K562 (cell line): Measurements from ENCODE around the gene FOSL1. TPM values are rescaled to one million over a fixed set of nuclear protein-coding genes. Genes with fewer than 3 reads are reported as not detected.

Experiments used
- CTCFL ChIP-seq: IDR thresholded peaks from 2 replicates; pipeline ENCODE4 v1.6.1; 2011; ENCODE audit warnings: borderline replicate concordance, low read depth, mild to moderate bottlenecking, moderate library complexity, low read length; ENCODE audit not compliant: insufficient read depth, poor library complexity, severe bottlenecking
- ERF ChIP-seq: fragments of 450-650 bp; formaldehyde crosslinking; IDR thresholded peaks from 2 replicates; pipeline ENCODE4 v1.4.0; 2020; ENCODE audit warnings: mild to moderate bottlenecking, mixed read lengths
- FOXM1 ChIP-seq, 2 experiments: fragments of 450-650 bp in 1 of 2; sonication (generic) in 1 of 2; formaldehyde crosslinking in 1 of 2; IDR thresholded peaks; 2 replicates each; pipeline versions ENCODE4 v1.6.1 to v1.9.0; 2017 to 2022; ENCODE audit warnings: low read depth in 2 of 2, mild to moderate bottlenecking in 2 of 2, missing genetic modification reagents in 1 of 2, moderate library complexity in 1 of 2
- HCFC1 ChIP-seq: IDR thresholded peaks from 2 replicates; pipeline ENCODE4 v1.6.1; 2012; ENCODE audit warnings: low read depth, low read length, improper control_type of control experiment
- KDM1A ChIP-seq, 2 experiments: fragments of 450-650 bp; IDR thresholded peaks; 2 replicates each; pipeline ENCODE4 v1.6.1; 2016; ENCODE audit warnings: mild to moderate bottlenecking in 2 of 2
- MAZ ChIP-seq, 2 experiments: fragments of 450-650 bp in 1 of 2; sonication (generic) in 1 of 2; formaldehyde crosslinking; IDR thresholded peaks in 1 of 2; conservative IDR thresholded peaks in 1 of 2; 2 replicates each; pipeline versions ENCODE4 v1.4.0 to v1.5.0; 2020; ENCODE audit warnings: mild to moderate bottlenecking in 1 of 2, missing genetic modification reagents in 1 of 2
- MECOM ChIP-seq: fragments of 250-450 bp; sonication (Bioruptor Pico); IDR thresholded peaks from 2 replicates; pipeline ENCODE4 v1.8.0; 2022; ENCODE audit warnings: inconsistent platforms
- NR2C2 ChIP-seq, 2 experiments: fragments of 200-800 bp in 1 of 2; sonication (Bioruptor generic) in 1 of 2; sonication (generic) in 1 of 2; formaldehyde crosslinking in 1 of 2; IDR thresholded peaks; 2 replicates each; pipeline versions ENCODE4 v1.6.1 to v1.8.0; 2016 to 2022; ENCODE audit warnings: mild to moderate bottlenecking in 1 of 2, missing compliant biosample characterization in 1 of 2, missing genetic modification characterization in 1 of 2, missing genetic modification reagents in 1 of 2
- POLR2A ChIP-seq: fragments of 450-650 bp; conservative IDR thresholded peaks from 2 replicates; pipeline ENCODE4 v1.6.1; 2016
- SOX6 ChIP-seq: fragments of 450-650 bp; IDR thresholded peaks from 2 replicates; pipeline ENCODE4 v1.6.1; 2014; ENCODE audit warnings: mild to moderate bottlenecking
- SREBF2 ChIP-seq: sonication (generic); formaldehyde crosslinking; IDR thresholded peaks from 2 replicates; pipeline ENCODE4 v1.4.0; 2020; ENCODE audit warnings: mild to moderate bottlenecking, missing genetic modification reagents
- ZNF175 ChIP-seq: fragments of 200-800 bp; sonication (Bioruptor generic); IDR thresholded peaks from 2 replicates; pipeline ENCODE4 v1.6.1; 2016; ENCODE audit warnings: low read depth, mild to moderate bottlenecking, missing genetic modification characterization, missing compliant biosample characterization
- ZNF197 ChIP-seq: fragments of 200-800 bp; sonication (Bioruptor generic); IDR thresholded peaks from 2 replicates; pipeline ENCODE4 v1.6.1; 2016; ENCODE audit warnings: low read depth, missing genetic modification characterization, missing compliant biosample characterization
- ZNF408 ChIP-seq: fragments of 250-450 bp; sonication (Bioruptor Pico); IDR thresholded peaks from 2 replicates; pipeline ENCODE4 v1.4.0; 2020; ENCODE audit warnings: low read depth, mild to moderate bottlenecking, moderate library complexity
- ZNF644 ChIP-seq: fragments of 200-800 bp; sonication (Bioruptor generic); IDR thresholded peaks from 2 replicates; pipeline ENCODE4 v1.6.1; 2016; ENCODE audit warnings: low read depth, missing genetic modification characterization, missing compliant biosample characterization
- polyA plus RNA-seq, 8 experiments: library from polyadenylated mRNA; depleted of rRNA in 4 of 8; stranded (reverse) in 5 of 8; unstranded in 3 of 8; fragments of >200 nt; fragmentation: Nextera tagmentation in 2 of 8; fragmentation: Illumina TruSeq in 1 of 8; extraction: Ambion mirVana in 2 of 8; extraction: Trizol in 1 of 8; gene quantifications; 2 replicates each; pipeline versions ENCODE4 v1.2.1 to v1.2.3, GENCODE V29; 2011 to 2014; ENCODE audit warnings: inconsistent platforms in 1 of 8, missing spikeins in 1 of 8
- total RNA-seq, 7 experiments: library from RNA; depleted of rRNA in 6 of 7; stranded (reverse); fragments of >200 nt in 6 of 7; fragmentation: Illumina TruSeq in 2 of 7; extraction: Trizol in 2 of 7; gene quantifications; 2 replicates each; pipeline versions ENCODE4 v1.2.1 to v1.2.3, GENCODE V29; 2011 to 2021; ENCODE audit warnings: low replicate concordance in 1 of 7
- TF ChIP-seq, protein P1 (sequence below), 2 experiments: fragments of 450-650 bp; IDR thresholded peaks; 2 replicates each; pipeline ENCODE4 v1.6.1; 2016; ENCODE audit warnings: mild to moderate bottlenecking in 2 of 2, borderline replicate concordance in 1 of 2, low read depth in 1 of 2, moderate library complexity in 1 of 2

The FOSL1 gene
- total and polyA plus RNA-seq, 9 of the 15 experiments (the other 6 are each of a cell fraction or from before 2014, with no cell fraction given), result 3.5 to 39.6 (median 10.0) TPM

DNA sequence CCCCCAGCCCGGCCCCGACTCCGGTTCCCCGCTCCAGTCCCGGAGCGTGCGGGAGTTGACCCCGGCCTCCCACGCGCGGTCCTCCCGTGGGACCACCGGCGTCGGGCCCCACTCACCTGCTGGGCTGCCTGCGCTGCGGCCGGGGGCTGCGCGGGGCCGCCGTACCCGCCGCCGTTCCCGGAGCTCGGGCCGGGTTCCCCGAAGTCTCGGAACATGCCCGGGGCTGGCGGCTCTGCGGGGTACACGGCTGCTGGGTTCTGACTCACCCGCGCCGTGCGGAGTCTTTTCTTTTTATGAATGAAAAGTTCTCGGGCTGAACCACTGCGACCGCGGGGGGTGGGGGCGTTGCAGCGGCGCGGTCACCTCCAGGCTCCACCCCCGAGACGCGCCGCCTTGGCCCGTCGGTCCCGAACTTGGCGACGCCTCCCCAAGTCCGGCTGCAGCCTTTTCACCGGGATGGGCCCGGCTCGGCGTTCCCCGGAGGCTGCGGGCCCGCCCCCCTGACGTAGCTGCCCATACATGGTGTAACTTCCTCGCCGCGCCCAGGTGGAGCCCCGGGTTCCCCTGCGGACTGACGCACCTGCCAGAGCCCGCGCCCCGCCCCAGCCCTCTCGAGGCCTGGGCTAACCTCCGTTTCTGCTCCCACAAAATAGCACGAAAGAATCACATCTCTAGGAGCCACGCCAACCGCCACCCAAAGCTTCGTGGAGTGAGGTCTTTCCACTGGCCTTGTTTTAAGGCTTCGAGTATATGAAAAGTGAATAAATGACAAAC, at the start of gene FOSL1 (continued):
- TF ChIP-seq NR2C2 (CRISPR knock-in tag; IDR thresholded peaks at IDR 0.05), result no peak
- no peak for TF ChIP-seq NR2C2 (tag; IDR thresholded peaks at IDR 0.05)
- no peak for TF ChIP-seq ZNF408
- TF ChIP-seq HCFC1, result peak; percentile 21; the same call in 1 of the 2 replicates
- TF ChIP-seq POLR2A, result peak; percentile 97
- TF ChIP-seq SREBF2 (CRISPR knock-in tag), result no peak
- no peak for TF ChIP-seq MECOM (CRISPR knock-in tag)
- TF ChIP-seq, protein P1, sequence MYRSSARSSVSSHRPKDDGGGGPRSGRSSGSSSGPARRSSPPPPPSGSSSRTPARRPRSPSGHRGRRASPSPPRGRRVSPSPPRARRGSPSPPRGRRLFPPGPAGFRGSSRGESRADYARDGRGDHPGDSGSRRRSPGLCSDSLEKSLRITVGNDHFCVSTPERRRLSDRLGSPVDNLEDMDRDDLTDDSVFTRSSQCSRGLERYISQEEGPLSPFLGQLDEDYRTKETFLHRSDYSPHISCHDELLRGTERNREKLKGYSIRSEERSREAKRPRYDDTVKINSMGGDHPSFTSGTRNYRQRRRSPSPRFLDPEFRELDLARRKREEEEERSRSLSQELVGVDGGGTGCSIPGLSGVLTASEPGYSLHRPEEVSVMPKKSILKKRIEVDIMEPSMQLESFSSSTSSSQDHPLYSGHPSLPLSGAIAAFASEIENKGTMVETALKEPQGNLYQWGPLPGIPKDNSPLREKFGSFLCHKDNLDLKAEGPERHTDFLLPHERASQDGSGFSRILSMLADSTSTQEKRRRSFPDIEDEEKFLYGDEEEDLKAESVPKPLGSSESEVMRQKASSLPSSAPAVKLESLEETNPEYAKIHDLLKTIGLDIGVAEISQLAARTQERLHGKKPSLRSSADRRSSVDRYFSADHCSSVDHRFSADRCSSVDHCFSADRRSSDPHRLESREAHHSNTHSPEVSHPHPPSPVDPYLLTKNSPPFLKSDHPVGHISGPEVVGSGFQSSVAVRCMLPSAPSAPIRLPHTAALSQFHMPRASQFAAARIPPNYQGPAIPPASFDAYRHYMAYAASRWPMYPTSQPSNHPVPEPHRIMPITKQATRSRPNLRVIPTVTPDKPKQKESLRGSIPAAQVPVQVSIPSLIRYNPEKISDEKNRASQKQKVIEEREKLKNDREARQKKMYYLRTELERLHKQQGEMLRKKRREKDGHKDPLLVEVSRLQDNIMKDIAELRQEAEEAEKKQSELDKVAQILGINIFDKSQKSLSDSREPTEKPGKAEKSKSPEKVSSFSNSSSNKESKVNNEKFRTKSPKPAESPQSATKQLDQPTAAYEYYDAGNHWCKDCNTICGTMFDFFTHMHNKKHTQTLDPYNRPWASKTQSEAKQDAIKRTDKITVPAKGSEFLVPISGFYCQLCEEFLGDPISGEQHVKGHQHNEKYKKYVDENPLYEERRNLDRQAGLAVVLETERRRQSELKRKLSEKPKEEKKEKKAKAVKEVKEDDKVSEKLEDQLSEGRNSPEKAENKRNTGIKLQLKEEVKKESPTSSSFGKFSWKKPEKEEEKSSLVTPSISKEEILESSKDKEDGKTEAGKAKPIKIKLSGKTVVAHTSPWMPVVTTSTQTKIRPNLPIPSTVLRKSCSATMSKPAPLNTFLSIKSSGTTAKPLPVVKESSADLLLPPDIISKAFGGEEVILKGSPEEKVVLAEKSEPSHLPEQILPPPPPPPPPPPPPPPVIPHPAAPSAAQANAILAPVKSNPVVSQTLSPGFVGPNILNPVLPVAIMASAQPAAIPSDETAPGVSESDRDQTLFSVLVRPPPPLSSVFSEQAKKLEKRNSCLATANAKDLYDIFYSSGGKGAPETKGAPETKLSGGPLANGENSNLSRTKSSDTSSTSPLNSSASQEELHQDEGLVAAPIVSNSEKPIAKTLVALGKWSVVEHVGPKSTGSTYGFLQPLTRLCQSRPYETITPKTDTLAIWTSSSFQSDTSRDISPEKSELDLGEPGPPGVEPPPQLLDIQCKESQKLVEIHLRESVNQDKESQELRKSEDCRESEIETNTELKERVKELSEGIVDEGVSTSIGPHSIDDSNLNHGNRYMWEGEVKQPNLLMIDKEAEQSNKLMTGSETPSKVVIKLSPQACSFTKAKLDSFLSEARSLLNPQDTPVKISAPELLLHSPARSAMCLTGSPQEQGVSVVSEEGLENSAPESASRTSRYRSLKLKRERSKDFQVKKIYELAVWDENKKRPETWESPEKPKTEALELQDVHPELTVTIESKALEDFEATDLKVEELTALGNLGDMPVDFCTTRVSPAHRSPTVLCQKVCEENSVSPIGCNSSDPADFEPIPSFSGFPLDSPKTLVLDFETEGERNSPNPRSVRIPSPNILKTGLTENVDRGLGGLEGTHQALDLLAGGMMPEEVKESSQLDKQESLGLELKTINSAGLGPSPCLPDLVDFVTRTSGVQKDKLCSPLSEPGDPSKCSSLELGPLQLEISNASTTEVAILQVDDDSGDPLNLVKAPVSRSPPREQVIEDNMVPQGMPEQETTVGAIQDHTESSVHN (IDR thresholded peaks at IDR 0.05; ENCODE audit: borderline replicate concordance in 1 of 2, low read depth in 1 of 2), result 0 out of 4 replicates have a peak, but pooled peaks of 1 of the 2 experiments have one; percentile 22
- no peak for TF ChIP-seq KDM1A (IDR thresholded peaks at IDR 0.05)
- TF ChIP-seq FOXM1 (IDR thresholded peaks at IDR 0.05; ENCODE audit: low read depth), result no peak
- no peak; the same call in 1 of the 2 replicates for TF ChIP-seq FOXM1 (CRISPR knock-in tag; IDR thresholded peaks at IDR 0.05; ENCODE audit: low read depth)
- no peak for TF ChIP-seq ZNF197 (CRISPR knock-in tag)
- TF ChIP-seq SOX6, result peak; percentile 51; the same call in 1 of the 2 replicates
- no peak for TF ChIP-seq ZNF644 (tag)
- peak; percentile 73 to 85; a peak in 3 of 4 replicates for TF ChIP-seq MAZ (CRISPR knock-in tag; conservative IDR thresholded peaks at IDR 0.05 in 1 of 2, IDR thresholded peaks at IDR 0.05 in 1 of 2)
- no peak for TF ChIP-seq ZNF175
- TF ChIP-seq ERF, result no peak
- TF ChIP-seq CTCFL, result no peak
